ENCODE measurements around the gene OR6F1. TPM values are rescaled to one million over a fixed set of nuclear protein-coding genes. Genes with fewer than 3 reads are reported as not detected.

OR6F1 gene
- total RNA-seq, 1 donor from 2014 or later = not detected

DNA sequence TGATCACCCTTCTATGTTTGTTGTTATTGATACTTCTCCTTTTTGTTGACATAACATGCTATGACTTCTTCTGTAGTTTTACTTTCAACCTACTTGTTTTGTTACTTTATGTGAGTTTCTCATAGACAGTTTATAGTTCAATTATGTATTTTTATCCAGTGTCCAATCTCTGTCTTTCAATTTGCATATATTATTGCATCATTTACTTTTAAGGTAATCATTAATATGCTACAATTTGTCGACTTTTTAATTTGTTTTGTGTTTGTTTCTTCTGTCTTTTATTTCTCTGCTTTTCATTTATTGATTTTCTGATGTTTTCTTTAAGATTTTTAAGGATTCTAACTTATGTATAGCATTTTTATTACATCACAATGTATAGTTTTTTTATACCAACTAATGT is 47.2 kb downstream of the OR6F1 start:
- TF ChIP-seq, protein P1, sequence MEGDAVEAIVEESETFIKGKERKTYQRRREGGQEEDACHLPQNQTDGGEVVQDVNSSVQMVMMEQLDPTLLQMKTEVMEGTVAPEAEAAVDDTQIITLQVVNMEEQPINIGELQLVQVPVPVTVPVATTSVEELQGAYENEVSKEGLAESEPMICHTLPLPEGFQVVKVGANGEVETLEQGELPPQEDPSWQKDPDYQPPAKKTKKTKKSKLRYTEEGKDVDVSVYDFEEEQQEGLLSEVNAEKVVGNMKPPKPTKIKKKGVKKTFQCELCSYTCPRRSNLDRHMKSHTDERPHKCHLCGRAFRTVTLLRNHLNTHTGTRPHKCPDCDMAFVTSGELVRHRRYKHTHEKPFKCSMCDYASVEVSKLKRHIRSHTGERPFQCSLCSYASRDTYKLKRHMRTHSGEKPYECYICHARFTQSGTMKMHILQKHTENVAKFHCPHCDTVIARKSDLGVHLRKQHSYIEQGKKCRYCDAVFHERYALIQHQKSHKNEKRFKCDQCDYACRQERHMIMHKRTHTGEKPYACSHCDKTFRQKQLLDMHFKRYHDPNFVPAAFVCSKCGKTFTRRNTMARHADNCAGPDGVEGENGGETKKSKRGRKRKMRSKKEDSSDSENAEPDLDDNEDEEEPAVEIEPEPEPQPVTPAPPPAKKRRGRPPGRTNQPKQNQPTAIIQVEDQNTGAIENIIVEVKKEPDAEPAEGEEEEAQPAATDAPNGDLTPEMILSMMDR (IDR thresholded peaks at IDR 0.05) = no peak
- DNase-seq (ENCODE audit: low spot score) = no peak
- peaks cover 5% of the 10 kb centered on the region for H3K9me3 Mint-ChIP-seq (ENCODE audit: low read depth)

More for the DNA sequence above, 47.2 kb downstream of the OR6F1 start:
- no peaks in the 10 kb centered on the region for H3K36me3 Mint-ChIP-seq (ENCODE audit: low read depth)
- no peak overlapping the region for H3K4me3 Mint-ChIP-seq (ENCODE audit: unreplicated experiment)
- H3K27me3 Mint-ChIP-seq (ENCODE audit: low read depth) = no peaks in the 10 kb centered on the region
- no peak overlapping the region for H3K27ac Mint-ChIP-seq (ENCODE audit: unreplicated experiment)
- H3K4me1 Mint-ChIP-seq (ENCODE audit: low read depth) = no peaks in the 10 kb centered on the region

Other genes starting within 250 kb of the OR6F1 start
- gene OR2C3, start 180.2 kb downstream of the OR6F1 start, total RNA-seq = not detected in 3 replicates
- not detected in 3 replicates for gene GCSAML, start 167.5 kb downstream of the OR6F1 start, total RNA-seq
- gene OR2G2, start 128.3 kb downstream of the OR6F1 start, total RNA-seq = not detected in 3 replicates
- not detected in 3 replicates for gene OR2G3, start 111.1 kb downstream of the OR6F1 start, total RNA-seq
- not detected in 3 replicates for gene OR13G1, start 36.9 kb downstream of the OR6F1 start, total RNA-seq
- not detected in 3 replicates for gene OR14K1, start 22.0 kb upstream of the OR6F1 start, total RNA-seq
- gene OR14A2, start 31.5 kb upstream of the OR6F1 start, total RNA-seq = not detected in 3 replicates
- gene OR1C1, start 43.9 kb upstream of the OR6F1 start, total RNA-seq = not detected in 3 replicates
- not detected in 3 replicates for gene OR14A16, start 107.5 kb upstream of the OR6F1 start, total RNA-seq
- not detected in 3 replicates for gene OR11L1, start 125.2 kb upstream of the OR6F1 start, total RNA-seq
- 0.41 to 1.7 TPM (median 0.70 TPM) in 3 replicates for gene TRIM58, start 140.5 kb upstream of the OR6F1 start, total RNA-seq
- 0.75 TPM in 1 of 3 replicates, not detected in the others for gene OR2W3, start 178.9 kb upstream of the OR6F1 start, total RNA-seq
- gene OR2T8, start 203.6 kb upstream of the OR6F1 start, total RNA-seq = not detected in 3 replicates
- gene OR2AJ1, start 208.2 kb upstream of the OR6F1 start, total RNA-seq = not detected in 3 replicates
- gene OR2L8, start 232.2 kb upstream of the OR6F1 start, total RNA-seq = not detected in 3 replicates
- gene OR2AK2, start 248.6 kb upstream of the OR6F1 start, total RNA-seq = not detected in 3 replicates

Data from chondrocyte (in vitro differentiated cells).